HG02884 (cell line): ENCODE results near the gene LIN7B.
"Not testable (repeated sequence)": the region's sequence is repeated elsewhere in the genome, so short reads cannot be mapped to it uniquely, and the experiment has no call there.

Experiments
- ATAC-seq: cut with Tn5 transposase; IDR thresholded peaks from one replicate; pipeline ENCODE4 v1.9.1; 2021; ENCODE audit warnings: mild to moderate bottlenecking, moderate library complexity; ENCODE audit not compliant: unreplicated experiment

Gene LIN7B

GRCh38 chr19:49118565-49119410 lies 4.6 kb downstream of the LIN7B start, which contains the start of gene C19orf73:
C19orf73 (minus strand) TSS chr19:49119143; CDS start chr19:49119022, 121 bp downstream.
- ATAC-seq, result peak; percentile 68

GRCh38 chr19:49119411-49120324 lies 5.5 kb downstream of the LIN7B start, which contains the start of gene PPFIA3:
PPFIA3 (plus strand) TSS chr19:49119544; CDS start chr19:49127874, 8,330 bp downstream.
- ATAC-seq, result no peak

GRCh38 chr19:49120325-49120683 lies 6.1 kb downstream of the LIN7B start:
- ATAC-seq, result no peak

GRCh38 chr19:49120868-49121267 lies 6.7 kb downstream of the LIN7B start:
- no peak for ATAC-seq

GRCh38 chr19:49121841-49122240 lies 7.7 kb downstream of the LIN7B start:
- not testable (repeated sequence) for ATAC-seq

- ATAC-seq, result not testable (repeated sequence)
Observed at GRCh38 chr19:49123285-49123684, 9.1 kb downstream of the LIN7B start.

- ATAC-seq, result no peak
Observed at GRCh38 chr19:49125025-49125731, 11.0 kb downstream of the LIN7B start.

GRCh38 chr19:49126575-49126974 lies 12.4 kb downstream of the LIN7B start:
- ATAC-seq, result no peak

GRCh38 chr19:49127225-49127624 lies 13.1 kb downstream of the LIN7B start:
- not testable (repeated sequence) for ATAC-seq

GRCh38 chr19:49127674-49128544 lies 13.7 kb downstream of the LIN7B start:
- ATAC-seq, result peak; percentile 84

GRCh38 chr19:49128545-49129237 lies 14.5 kb downstream of the LIN7B start:
- no peak for ATAC-seq

GRCh38 chr19:49129238-49129583 lies 15.0 kb downstream of the LIN7B start:
- no peak for ATAC-seq

GRCh38 chr19:49130325-49130724 lies 16.2 kb downstream of the LIN7B start:
- no peak for ATAC-seq

- no peak for ATAC-seq
Observed at GRCh38 chr19:49132974-49133609, 18.9 kb downstream of the LIN7B start.

GRCh38 chr19:49133621-49134454 lies 19.7 kb downstream of the LIN7B start:
- no peak for ATAC-seq

GRCh38 chr19:49135686-49136085 lies 21.5 kb downstream of the LIN7B start:
- no peak for ATAC-seq

GRCh38 chr19:49136771-49137171 lies 22.6 kb downstream of the LIN7B start:
- ATAC-seq, result no peak

GRCh38 chr19:49140951-49141350 lies 26.8 kb downstream of the LIN7B start:
- no peak for ATAC-seq
